GM18909 (cell line): ENCODE data around the gene IFNA6.
"Not testable (repeated sequence)": the region's sequence is repeated elsewhere in the genome, so short reads cannot be mapped to it uniquely, and the experiment has no call there.

Experiments
- ATAC-seq: cut with Tn5 transposase; IDR thresholded peaks from one replicate; pipeline ENCODE4 v1.9.1; 2021; ENCODE audit warnings: mild to moderate bottlenecking; ENCODE audit not compliant: unreplicated experiment, poor library complexity

Gene IFNA6

GRCh38 chr9:21350787-21351186 lies at the start of gene IFNA6:
Gene IFNA6 (minus strand): TSS chr9:21350887. CDS start chr9:21350887, 0 bp downstream.
- ATAC-seq: no peak

GRCh38 chr9:21399956-21400355 lies 49.3 kb upstream of the IFNA6 start:
- ATAC-seq: no peak

GRCh38 chr9:21398955-21399489 lies 48.3 kb upstream of the IFNA6 start:
- no peak for ATAC-seq

- peak; percentile 78 for ATAC-seq
Measured at GRCh38 chr9:21395778-21396717, 45.4 kb upstream of the IFNA6 start.

GRCh38 chr9:21392270-21392669 lies 41.6 kb upstream of the IFNA6 start:
- peak; percentile 92 for ATAC-seq

- no peak for ATAC-seq
Measured at GRCh38 chr9:21385131-21385670, 34.5 kb upstream of the IFNA6 start, which contains the start of gene IFNA2. Gene IFNA2 (minus strand): TSS chr9:21385398. CDS start chr9:21385329, 69 bp downstream.

GRCh38 chr9:21383627-21384026 lies 32.9 kb upstream of the IFNA6 start:
- no peak for ATAC-seq

GRCh38 chr9:21381448-21382339 lies 31.0 kb upstream of the IFNA6 start:
- ATAC-seq: peak; percentile 99

- not testable (repeated sequence) for ATAC-seq
Measured at GRCh38 chr9:21371467-21371866, 20.8 kb upstream of the IFNA6 start.

GRCh38 chr9:21367957-21368356 lies 17.3 kb upstream of the IFNA6 start, which contains the start of gene IFNA13:
Gene IFNA13 (minus strand): TSS chr9:21368057. CDS start chr9:21368010, 47 bp downstream.
- no peak for ATAC-seq

GRCh38 chr9:21367169-21367568 lies 16.5 kb upstream of the IFNA6 start:
- ATAC-seq: peak; percentile 87

- no peak for ATAC-seq
Measured at GRCh38 chr9:21362287-21362686, 11.6 kb upstream of the IFNA6 start.

GRCh38 chr9:21357479-21358460 lies 7.1 kb upstream of the IFNA6 start:
- peak; percentile 92 for ATAC-seq

- no peak for ATAC-seq
Measured at GRCh38 chr9:21348430-21348970, 2.2 kb downstream of the IFNA6 start.

GRCh38 chr9:21340735-21341134 lies 10.0 kb downstream of the IFNA6 start:
- ATAC-seq: no peak

GRCh38 chr9:21336457-21336856 lies 14.2 kb downstream of the IFNA6 start:
- ATAC-seq: no peak

- ATAC-seq: peak; percentile 90
Measured at GRCh38 chr9:21334701-21335632, 15.7 kb downstream of the IFNA6 start, which contains the start of gene KLHL9. Gene KLHL9 (minus strand): TSS chr9:21335404. CDS start chr9:21334859, 545 bp downstream.

GRCh38 chr9:21333226-21333625 lies 17.5 kb downstream of the IFNA6 start:
- ATAC-seq: no peak
